Stimulated activated CD8-positive, alpha-beta memory T cell treated with anti-CD3 and anti-CD28 coated beads, Interleukin-4, amount 100 ng/mL, for 4 hours (primary cell): ENCODE data around the gene BCKDK.
"Not testable (repeated sequence)": the region's sequence is repeated elsewhere in the genome, so short reads cannot be mapped to it uniquely, and the experiment has no call there.

Source experiments
- DNase-seq, 2 donors: peaks; one replicate each; pipeline ENCODE4 v3.0.0-alpha.2; 2020; ENCODE audit warnings: low read depth in 2 of 2, low spot score in 1 of 2

The BCKDK gene

DNA sequence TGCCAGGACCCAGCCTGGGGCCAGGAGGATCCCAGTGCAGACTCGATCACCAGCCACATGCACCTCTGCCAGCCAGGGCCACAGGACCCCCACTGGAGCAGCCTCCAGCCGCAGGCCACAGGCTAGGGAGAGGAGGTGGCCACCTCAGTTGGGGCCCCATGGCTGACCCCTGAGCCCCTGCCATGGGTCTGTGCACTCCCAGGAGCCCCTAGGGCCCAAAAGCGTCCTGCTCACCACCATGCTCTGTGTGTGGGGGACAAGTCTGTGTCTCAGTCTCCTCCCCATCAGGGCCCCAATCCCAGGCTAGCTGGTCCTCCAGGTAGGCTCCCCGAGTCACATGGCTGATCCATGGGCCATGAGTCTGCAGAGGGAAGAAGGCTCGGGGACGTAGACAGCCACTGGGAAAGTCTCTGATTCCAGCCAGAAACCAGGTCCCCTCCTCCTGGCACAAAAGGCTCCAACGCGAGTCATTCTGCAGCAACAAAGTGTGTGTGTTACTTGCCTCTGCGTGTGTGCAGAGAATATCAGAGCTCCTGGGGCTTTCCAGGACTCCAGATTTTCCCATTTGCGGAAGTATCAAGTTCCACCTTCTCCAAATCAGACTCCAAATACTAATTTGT, 33.4 kb downstream of the BCKDK start:
- no peak for DNase-seq

DNA sequence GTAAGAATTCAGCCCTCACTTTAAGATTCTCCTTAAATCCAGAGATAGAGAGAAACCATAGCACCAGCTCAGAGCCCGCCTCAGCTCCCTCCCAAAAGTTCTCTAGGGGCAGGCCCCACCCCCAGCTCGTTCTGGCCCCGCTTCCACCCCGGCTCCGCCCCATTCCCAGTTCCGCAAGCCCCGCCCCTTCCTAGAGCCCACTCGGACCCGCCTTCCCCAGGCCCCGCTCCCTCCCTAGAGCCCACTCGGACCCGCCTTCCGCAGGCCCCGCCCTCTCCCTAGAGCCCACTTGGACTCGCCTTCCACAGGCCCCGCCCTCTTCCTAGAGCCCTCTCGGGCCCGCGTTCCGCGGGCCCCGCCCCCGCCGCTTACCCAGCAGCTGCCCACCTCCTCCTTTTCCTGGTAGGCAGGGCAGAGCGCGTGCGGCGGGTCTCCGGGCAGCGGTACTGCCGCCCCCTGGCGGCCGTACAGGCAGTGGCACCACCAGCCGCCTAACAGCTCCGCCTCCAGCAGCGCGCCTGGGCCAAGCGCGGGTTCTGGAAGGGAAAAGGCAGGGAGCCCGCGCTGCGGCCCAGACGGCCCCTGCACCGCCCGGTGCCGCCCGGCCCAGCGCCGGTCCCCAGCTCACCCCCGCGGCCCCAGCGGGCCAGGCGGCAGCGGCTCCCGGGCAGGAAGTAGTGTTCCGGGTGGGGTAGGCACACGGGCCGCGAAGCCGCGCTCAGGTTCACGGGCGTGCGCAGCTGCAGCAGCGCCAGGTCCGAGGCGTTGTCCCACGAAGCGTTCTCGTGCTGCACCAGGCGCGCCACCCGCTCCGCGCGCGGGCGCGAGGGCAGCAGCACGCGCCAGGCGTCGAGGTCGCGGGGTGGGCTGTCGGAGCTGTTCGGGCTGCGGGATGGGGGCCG, 34.2 kb downstream of the BCKDK start:
- DNase-seq: peak; percentile 94 to 96

DNA sequence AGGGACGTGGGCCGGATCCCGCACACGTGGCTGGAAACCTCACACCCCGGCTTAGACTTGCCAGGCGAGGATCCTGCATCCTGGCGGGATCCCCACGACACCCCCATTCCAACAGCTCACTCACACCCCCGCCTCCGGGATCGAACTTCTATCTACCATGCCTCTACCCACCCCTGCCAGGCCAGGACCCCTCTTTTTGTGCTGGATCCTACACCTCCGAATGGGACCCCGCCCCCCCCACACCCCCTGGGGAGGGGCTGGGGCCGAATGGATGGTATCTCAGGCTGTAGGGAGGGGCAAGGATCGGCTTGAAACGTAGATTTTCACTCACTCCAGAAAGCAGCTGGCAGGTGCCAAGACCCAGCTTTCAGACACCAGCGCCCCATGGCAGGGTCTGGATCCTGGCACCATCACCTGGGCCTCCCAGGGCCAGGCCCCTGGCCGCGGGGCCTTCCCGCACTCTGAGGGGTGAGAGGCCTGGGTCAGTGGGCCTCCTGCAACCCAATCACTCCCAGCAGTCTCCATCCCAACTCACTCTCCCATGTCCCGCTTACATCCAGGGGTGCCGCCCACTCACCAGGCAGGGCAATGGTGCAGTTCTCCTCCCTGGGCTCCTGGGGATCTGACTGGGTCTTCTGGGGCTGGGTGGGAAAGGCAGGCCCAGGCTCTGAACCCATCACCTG, 35.0 kb downstream of the BCKDK start:
- DNase-seq: no peak

DNA sequence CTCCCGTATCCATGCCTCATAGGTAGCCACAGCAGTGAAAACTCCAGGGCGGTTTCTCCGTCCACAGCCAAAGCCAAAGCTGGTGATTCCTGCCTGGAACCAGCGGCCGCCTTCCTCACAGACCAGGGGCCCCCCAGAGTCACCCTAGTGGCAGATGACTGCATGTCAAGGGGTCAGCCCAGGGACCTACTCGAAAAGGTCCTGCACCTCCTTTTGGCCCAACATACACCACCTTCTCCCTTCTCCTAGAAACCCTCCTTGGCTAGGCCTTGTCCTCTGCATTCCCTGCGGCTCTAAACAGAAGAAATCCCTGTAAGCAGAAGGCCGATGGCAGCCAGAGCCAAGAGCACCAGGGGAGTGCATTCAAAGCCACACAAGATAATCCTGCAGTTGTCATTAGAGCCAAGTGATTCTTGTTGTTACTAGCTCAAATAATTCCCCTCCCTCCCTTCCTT, 35.5 kb downstream of the BCKDK start:
- no peak for DNase-seq

DNA sequence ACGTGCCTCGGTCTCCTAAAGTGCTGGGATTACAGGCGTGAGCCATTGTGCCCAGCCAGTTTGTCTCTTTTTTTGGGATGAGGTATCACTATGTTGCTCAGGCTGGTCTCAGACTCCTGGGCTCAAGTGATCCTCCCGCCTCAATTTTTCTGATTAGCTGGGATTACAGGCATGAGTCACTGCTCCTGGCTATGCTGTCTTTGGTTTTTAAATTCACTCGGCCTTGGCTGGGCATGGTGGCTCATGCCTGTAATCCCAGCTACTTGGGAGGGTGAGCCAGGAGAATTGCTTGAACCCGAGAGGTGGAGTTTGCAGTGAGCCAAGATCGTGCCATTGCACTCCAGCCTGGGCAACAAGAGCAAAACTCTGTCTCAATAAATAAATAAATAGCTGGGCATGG, 36.2 kb downstream of the BCKDK start:
- not testable (repeated sequence) for DNase-seq

DNA sequence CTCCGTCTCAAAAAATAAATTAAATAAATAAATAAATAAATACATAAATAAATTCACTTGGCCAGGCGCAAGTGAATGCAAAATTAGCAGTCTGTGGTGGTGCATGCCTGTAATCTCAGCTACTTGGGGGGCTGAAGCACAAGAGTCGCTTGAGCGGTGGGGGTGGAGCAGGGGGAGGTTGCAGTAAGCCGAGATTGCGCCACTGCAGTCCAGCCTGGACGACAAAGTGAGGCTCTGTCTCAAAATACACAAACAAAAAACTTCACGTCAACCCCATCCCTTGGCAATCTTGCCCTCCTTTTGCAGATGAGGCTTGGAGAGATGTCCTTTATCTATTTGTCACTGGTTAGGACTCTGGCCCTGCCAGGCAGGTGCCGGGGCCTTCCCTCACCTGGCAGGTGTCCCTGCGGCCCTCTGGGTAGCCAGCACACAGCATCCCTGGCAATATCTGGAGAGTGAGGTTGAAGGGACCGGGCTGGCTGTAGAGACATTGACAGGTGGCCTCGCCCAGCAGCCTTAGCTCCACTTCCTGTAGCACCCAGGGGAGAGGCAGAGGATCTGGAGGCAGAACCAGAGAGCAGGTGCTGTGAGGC, 37.3 kb downstream of the BCKDK start:
- DNase-seq: no peak

DNA sequence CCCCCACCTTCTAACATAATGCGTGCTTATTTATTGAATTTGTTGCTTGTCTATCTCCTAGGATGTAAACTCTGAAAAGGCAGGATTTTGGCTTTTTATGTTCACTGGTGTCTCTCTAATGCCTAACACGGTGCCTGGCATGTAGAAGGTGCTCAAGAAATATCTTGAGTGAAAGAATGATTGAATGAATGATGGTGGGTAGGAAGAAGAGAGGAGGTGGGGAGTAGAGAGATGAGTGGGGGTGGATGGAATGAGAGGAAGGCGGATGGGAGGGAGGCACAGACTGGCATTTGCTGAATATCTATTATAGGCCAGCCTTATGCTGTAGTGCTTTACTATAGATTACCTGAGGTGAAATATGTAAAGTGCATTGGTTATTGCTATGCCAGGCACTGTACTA, 39.4 kb downstream of the BCKDK start:
- DNase-seq: no peak

DNA sequence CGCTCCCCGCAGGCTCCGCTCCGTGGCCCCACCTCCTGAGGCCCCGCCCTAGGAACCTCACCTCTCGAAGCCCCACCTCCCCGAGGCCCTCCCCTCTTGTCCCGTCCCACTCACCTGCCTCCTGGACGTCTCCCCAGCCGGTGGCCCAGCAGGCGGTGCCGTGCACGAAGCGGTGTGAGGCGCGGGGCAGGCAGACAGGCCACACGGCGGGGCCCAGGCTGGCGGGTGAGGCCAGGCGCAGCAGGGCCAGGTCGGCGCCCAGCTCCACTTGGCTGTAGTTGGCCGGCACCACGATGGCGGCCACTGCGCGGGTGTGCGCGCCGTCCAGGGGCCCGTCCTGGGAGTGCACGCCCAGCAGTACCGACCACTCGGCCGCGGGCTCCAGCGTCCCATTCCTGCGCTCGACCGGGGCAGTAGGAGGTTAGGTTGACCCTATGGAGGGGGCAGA, 40.1 kb downstream of the BCKDK start:
- DNase-seq: no peak

DNA sequence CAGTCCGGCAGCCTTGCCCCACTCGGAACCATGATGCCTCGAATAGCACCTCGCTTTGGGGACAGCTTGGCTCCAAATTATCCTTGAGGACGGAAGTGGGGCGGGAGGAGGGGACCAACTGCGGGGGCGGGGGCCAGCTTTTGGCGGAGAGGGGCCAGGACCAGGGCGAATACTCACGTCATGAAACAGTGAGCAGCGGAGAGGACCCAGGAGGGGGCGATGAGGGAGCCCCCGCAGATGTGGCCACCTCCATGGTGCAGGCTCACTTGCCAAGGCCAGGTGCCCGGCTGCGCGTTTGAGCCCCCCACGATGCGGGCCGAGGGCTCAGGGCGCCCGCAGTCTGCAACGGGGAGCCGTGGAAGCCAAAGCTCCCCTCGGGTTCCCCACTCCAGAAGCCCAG, 40.7 kb downstream of the BCKDK start:
- DNase-seq: no peak

DNA sequence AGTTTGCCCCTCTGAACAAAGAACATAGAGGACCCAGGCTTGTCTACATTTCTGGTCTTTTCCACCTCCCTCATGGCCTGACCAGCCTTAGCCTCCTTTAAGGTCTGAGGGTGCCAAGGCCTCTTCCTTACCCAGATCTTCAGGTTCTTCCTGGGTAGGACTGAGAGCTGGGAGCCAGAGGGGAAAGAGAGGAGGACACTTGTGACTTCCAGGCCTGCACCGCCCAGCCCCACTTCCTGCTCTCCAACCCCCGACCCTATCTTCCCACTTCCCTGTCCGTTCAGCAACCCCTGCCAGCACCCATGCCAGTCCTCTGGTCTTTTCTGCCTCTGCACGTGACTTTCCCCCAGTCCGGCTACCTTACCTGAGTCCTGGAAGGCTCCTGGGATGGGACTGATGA, 41.1 kb downstream of the BCKDK start:
- no peak for DNase-seq

DNA sequence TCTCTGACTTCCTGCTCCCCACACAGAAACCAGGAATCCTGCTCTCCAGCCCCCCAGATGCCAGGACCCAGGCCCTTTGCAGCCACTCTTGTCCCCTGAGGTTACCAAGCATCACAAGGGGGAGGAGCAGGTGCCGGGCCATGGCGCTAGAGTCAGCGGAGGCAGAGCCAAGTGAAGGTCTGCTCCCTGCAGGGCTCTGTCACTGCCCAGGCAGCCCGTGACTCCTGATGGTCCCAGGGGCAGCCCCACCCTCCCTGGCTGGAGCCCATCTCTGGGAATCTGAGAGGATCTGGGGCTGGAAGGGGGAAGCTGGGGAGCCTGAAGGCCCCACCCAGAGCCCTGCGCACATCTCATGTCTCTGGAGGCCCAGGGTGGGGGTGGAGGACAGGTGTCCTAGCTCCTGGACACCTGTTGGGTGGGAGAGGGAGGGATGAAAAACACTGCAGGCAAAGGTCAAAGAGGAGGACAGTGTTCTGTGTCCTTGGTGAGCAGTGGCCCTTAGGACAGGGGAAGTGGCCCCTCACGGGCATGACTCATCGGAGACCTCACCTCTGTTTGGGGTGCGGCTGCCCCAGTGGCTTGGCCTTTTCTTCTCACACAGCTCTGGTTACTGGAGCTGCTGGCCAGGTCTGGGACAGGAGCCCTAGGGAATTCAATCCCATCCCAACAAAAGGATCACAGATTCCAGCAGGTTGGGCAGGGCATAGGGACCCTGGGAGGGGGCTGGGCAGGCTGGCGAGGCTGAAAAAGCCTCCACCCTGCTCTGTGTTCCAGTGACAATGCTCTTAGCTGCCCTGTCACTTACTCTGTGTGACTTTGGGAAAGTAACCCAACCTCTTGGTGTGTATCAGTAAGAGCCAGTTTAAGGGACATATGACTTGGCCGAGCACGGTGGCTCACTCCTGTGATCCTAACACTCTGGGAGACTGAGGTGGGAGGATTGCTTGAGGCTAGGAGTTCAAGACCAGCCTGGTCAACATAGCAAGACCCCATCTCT, 42.0 kb downstream of the BCKDK start, which contains the start of gene PRSS36:
Gene PRSS36, minus strand, starts transcription at position 173 of the 997 bp plus-strand sequence. Its CDS starts 31 bp downstream, at position 142.
- DNase-seq: no peak

DNA sequence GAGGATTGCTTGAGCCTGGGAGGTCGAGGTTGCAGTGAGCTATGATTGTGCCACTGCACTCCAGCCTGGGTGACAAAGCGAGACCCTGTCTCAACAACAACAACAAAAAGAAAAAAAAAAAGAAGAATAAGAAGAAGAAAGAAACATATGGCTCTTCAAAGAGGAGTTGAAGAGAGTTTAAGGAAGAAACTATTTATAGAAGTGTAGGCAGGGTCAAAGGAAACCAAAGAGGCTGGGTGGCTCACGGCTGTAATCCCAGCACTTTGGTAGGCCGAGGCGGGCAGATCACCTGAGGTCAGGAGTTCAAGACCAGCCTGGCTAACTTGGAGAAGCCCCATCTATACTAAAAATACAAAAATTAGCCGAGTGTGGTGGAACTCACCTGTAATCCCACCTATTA, 42.8 kb downstream of the BCKDK start:
- DNase-seq: not testable (repeated sequence)

DNA sequence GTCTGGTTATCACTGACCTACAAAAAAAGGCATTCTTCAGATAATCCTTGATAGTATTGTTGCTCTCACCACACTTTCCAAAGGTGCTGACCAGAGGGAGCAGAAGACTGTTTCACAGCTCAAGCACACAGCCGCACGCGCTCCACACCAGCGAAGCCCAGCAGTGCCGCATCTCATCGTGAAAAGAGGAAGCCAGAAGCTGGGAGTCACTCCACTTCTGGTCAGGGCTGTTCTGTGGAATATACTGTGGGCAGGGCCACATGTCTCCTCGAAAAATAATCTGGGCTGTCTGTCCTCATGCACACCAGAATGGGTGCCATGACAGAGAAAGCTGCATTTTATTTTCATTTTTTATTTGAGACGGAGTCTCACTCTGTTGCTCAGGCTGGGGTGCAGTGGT, 49.0 kb downstream of the BCKDK start:
- DNase-seq: no peak
